ENCODE data around the gene CTNND2.

Gene CTNND2

DNA sequence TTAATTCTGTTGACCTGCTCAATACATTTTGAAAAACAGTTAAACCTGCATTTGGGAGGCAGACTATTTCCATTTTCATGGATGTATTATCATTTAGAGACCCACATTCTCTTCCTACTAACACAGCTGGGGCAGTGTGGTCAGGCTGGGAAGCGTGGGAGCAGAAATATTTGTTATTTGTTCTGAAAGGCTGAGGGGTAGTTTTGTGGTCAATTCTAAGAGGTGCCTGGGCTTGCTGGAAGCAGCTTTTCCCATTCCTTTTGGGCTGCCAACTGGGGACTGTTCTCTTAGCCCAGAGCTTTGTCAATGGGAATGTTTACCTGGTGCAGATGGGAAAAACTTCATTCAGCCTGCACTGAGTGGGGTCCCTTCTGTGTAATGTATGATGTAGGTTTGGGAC is 971.8 kb downstream of the CTNND2 start:
- DNase-seq (ENCODE audit: low read depth in 3 of 3) = no peak

DNA sequence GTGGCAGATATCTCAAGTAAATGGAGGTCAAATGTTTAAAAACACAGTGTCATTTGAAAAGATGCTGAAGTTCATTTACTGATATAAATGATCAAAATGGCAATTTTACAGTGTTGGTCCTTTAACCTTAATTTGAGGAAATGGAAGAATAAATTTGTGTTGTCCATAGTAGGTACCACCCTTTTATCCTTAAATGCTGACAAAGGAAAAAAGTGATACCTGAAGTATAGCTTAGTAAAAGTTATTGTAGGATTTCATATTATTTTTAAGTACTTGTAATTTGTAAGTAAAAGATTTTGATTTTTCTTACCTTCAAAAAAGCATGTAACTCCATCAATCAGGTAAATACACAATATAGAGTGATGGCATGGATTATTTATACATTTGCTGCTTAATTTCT is 976.6 kb downstream of the CTNND2 start:
- DNase-seq (ENCODE audit: low read depth in 3 of 3) = no peak

DNA sequence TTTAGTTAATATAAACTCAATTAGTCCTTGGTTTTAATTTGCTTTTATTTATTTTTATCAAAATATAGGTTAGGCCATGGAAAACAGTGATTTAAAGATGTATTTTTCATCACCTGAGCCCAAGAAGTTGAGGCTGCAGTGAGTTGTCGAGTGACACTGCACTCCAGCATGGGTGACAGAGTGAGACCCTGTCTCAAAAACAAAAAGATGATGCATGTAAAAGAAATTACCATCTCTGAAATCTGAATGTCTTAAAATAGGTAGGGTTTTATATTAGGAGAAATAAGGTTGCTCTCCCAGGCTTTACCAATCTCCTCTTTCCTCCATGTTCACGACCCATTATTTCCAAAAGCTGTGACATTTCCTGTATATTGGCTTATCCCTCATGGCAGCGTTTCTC is 980.9 kb downstream of the CTNND2 start:
- no peak for DNase-seq (ENCODE audit: low read depth in 3 of 3)

Data from stimulated activated CD4-positive, alpha-beta T cell treated with anti-CD3 and anti-CD28 coated beads, TNF-alpha, amount 100 ng/mL, for 4 hours (primary cell).